IMR-90 (cell line): ENCODE measurements around the gene AUH. TPM values are rescaled to one million over a fixed set of nuclear protein-coding genes. Genes with fewer than 3 reads are reported as not detected.

Experiments used
- ATAC-seq: fragments of 200-7000 bp; cut with Tn5 transposase; 2 replicates; pipeline ENCODE4 v1.9.1; 2020; ENCODE audit warnings: low read depth, mild to moderate bottlenecking, moderate library complexity
- BruUV-seq: library from RNA; stranded (reverse); fragments of 400-500 nt; replicated peaks from 2 replicates; lab custom pipeline; 2021; lab: Mats Ljungman, UMichigan
- CTCF ChIA-PET: fragments of 300-600 bp; formaldehyde crosslinking; extraction: SDS; loops from one replicate; lab custom pipeline; 2021; ENCODE audit warnings: antibody characterized with exemption; lab: Yijun Ruan, JAX
- POLR2A ChIA-PET: fragments of 300-600 bp; sonication (Branson Sonifier 250); formaldehyde crosslinking; loops from one replicate; lab custom pipeline; 2022; ENCODE audit warnings: antibody characterized with exemption; ENCODE audit not compliant: unreplicated experiment; lab: Charles Lee
- DNase-seq: peaks from one replicate; pipeline ENCODE4 v3.0.0; 2013
- H2AFZ ChIP-seq: replicated peaks from 2 replicates; pipeline ENCODE3; 2013; ENCODE audit warnings: low read length, mild to moderate bottlenecking; ENCODE audit not compliant: poor library complexity
- H2AK5ac ChIP-seq: 2 replicates; pipeline ENCODE4 v1.6.1; 2013; ENCODE audit warnings: low read depth, low read length, inconsistent platforms
- H2AK9ac ChIP-seq: replicated peaks from 2 replicates; pipeline ENCODE3; 2013; ENCODE audit warnings: mild to moderate bottlenecking, low read depth, low read length, moderate library complexity; ENCODE audit not compliant: poor library complexity
- H2BK120ac ChIP-seq: 2 replicates; pipeline ENCODE4 v1.6.1; 2013; ENCODE audit warnings: low read depth, low read length, inconsistent platforms
- H2BK15ac ChIP-seq: 3 replicates; pipeline ENCODE4 v1.6.1; 2013; ENCODE audit warnings: low read depth, low read length, inconsistent platforms
- H2BK20ac ChIP-seq: 2 replicates; pipeline ENCODE4 v1.6.1; 2013; ENCODE audit warnings: low read depth, mild to moderate bottlenecking, inconsistent platforms, low read length, moderate library complexity
- H2BK5ac ChIP-seq: 2 replicates; pipeline ENCODE4 v1.6.1; 2013; ENCODE audit warnings: mild to moderate bottlenecking, low read depth, low read length, inconsistent platforms; ENCODE audit not compliant: poor library complexity, severe bottlenecking
- H3K14ac ChIP-seq: replicated peaks from 2 replicates; pipeline ENCODE4 v1.6.1; 2013; ENCODE audit warnings: low read depth, low read length, inconsistent platforms
- H3K18ac ChIP-seq: 2 replicates; pipeline ENCODE4 v1.6.1; 2013; ENCODE audit warnings: low read depth, low read length, control low read depth
- H3K23ac ChIP-seq: 2 replicates; pipeline ENCODE4 v1.6.1; 2013; ENCODE audit warnings: low read depth, low read length, inconsistent platforms
- H3K27ac ChIP-seq: 2 replicates; pipeline ENCODE4 v1.5.1; 2013; ENCODE audit warnings: mild to moderate bottlenecking, control low read depth, low read length; ENCODE audit not compliant: insufficient read depth
- H3K27me3 ChIP-seq: 2 replicates; pipeline ENCODE4 v1.6.1; 2013; ENCODE audit warnings: low read length; ENCODE audit not compliant: control insufficient read depth, insufficient read depth
- H3K36me3 ChIP-seq: 2 replicates; pipeline ENCODE4 v1.6.1; 2013; ENCODE audit warnings: low read length, mixed read lengths; ENCODE audit not compliant: control insufficient read depth, insufficient read depth
- H3K4ac ChIP-seq: 2 replicates; pipeline ENCODE4 v1.6.1; 2013; ENCODE audit warnings: low read depth, low read length, inconsistent platforms
- H3K4me1 ChIP-seq: 2 replicates; pipeline ENCODE4 v1.6.1; 2013; ENCODE audit warnings: low read length, mixed read lengths; ENCODE audit not compliant: control insufficient read depth, insufficient read depth
- H3K4me2 ChIP-seq: 2 replicates; pipeline ENCODE4 v1.6.1; 2013; ENCODE audit warnings: low read depth, mild to moderate bottlenecking, control low read depth, low read length, moderate library complexity
- H3K4me3 ChIP-seq: 2 replicates; pipeline ENCODE4 v1.5.1; 2013; ENCODE audit warnings: low read depth, mild to moderate bottlenecking, control low read depth, low read length, moderate library complexity; ENCODE audit not compliant: insufficient read depth
- H3K56ac ChIP-seq: 2 replicates; pipeline ENCODE4 v1.6.1; 2013; ENCODE audit warnings: low read length, inconsistent platforms; ENCODE audit not compliant: insufficient read depth; ENCODE audit errors: extremely low read depth
- H3K79me1 ChIP-seq, 2 experiments: 2 replicates each; pipeline ENCODE4 v1.6.1; 2013; ENCODE audit warnings: low read length in 2 of 2, inconsistent platforms in 1 of 2, low read depth in 1 of 2
- H3K9ac ChIP-seq: 2 replicates; pipeline ENCODE4 v1.6.1; 2013; ENCODE audit warnings: low read depth, low read length, control low read depth
- H3K9me1 ChIP-seq: 2 replicates; pipeline ENCODE4 v1.6.1; 2013; ENCODE audit warnings: low read length, inconsistent platforms; ENCODE audit not compliant: insufficient read depth
- H3K9me3 ChIP-seq: 2 replicates; pipeline ENCODE4 v1.6.1; 2013; ENCODE audit warnings: low read length; ENCODE audit not compliant: control insufficient read depth, insufficient read depth
- H4K20me1 ChIP-seq: 2 replicates; pipeline ENCODE4 v1.6.1; 2013; ENCODE audit warnings: low read length, inconsistent platforms; ENCODE audit not compliant: insufficient read depth
- H4K5ac ChIP-seq: 2 replicates; pipeline ENCODE4 v1.6.1; 2013; ENCODE audit warnings: mild to moderate bottlenecking, low read depth, low read length, control low read depth
- H4K8ac ChIP-seq, 2 experiments: 2 replicates each; pipeline ENCODE4 v1.6.1; 2013; ENCODE audit warnings: low read depth in 2 of 2, low read length in 2 of 2, control low read depth in 1 of 2, inconsistent platforms in 1 of 2
- H4K91ac ChIP-seq: 2 replicates; pipeline ENCODE4 v1.6.1; 2013; ENCODE audit warnings: low read depth, low read length, inconsistent platforms; ENCODE audit not compliant: insufficient read depth
- CEBPB ChIP-seq: IDR thresholded peaks from 2 replicates; pipeline ENCODE4 v1.6.1; 2012; ENCODE audit warnings: low read depth, low read length, improper control_type of control experiment
- FOS ChIP-seq: fragments of 150-350 bp; IDR thresholded peaks from 2 replicates; pipeline ENCODE4 v1.6.1; 2016; ENCODE audit warnings: low read depth, low read length
- MAFK ChIP-seq: IDR thresholded peaks from 2 replicates; pipeline ENCODE4 v1.6.1; 2012; ENCODE audit warnings: low read depth, low read length, improper control_type of control experiment
- MAZ ChIP-seq: IDR thresholded peaks from 2 replicates; pipeline ENCODE4 v1.6.1; 2012; ENCODE audit warnings: low read depth, mild to moderate bottlenecking, low read length, improper control_type of control experiment, moderate library complexity, borderline replicate concordance
- MXI1 ChIP-seq: IDR thresholded peaks from 2 replicates; pipeline ENCODE4 v1.6.1; 2012; ENCODE audit warnings: low read depth, mild to moderate bottlenecking, low read length, moderate library complexity, borderline replicate concordance
- NFE2L2 ChIP-seq: fragments of 150-350 bp; IDR thresholded peaks from 2 replicates; pipeline ENCODE4 v1.6.1; 2016; ENCODE audit warnings: low read depth, mild to moderate bottlenecking, low read length
- RAD21 ChIP-seq: IDR thresholded peaks from 2 replicates; pipeline ENCODE4 v1.6.1; 2012; ENCODE audit warnings: low read length, improper control_type of control experiment
- RFX5 ChIP-seq: IDR thresholded peaks from 2 replicates; pipeline ENCODE4 v1.8.0; 2012; ENCODE audit warnings: low read depth, mild to moderate bottlenecking, low read length, moderate library complexity
- SMC3 ChIP-seq: fragments of 150-350 bp; IDR thresholded peaks from 2 replicates; pipeline ENCODE4 v1.6.1; 2016; ENCODE audit warnings: low read depth, mild to moderate bottlenecking, antibody characterized with exemption, low read length, moderate library complexity
- WGBS, 2 experiments: methylation state at CpG; one replicate each; pipeline versions ENCODE4 v1.1.5 to v1.1.7; 2013; ENCODE audit warnings: missing lambda C conversion rate in 2 of 2; ENCODE audit not compliant: insufficient read length in 1 of 2; ENCODE audit errors: extremely low coverage in 2 of 2; 5-methylcytosine and 5-hydroxymethylcytosine counted together
- dilution Hi-C: fragments of 300-500 bp; cut with HindIII; formaldehyde crosslinking; loops from one replicate; pipeline ENCODE4 v1.14.3; 2018; ENCODE audit warnings: low sequenced_read_pairs; ENCODE audit not compliant: unreplicated experiment
- in situ Hi-C: fragments of 300-500 bp; cut with MboI; formaldehyde crosslinking; loops from 3 replicates; pipeline ENCODE4 v1.14.3; 2019; ENCODE audit warnings: low sequenced_read_pairs, inconsistent platforms, mixed read lengths
- intact Hi-C: fragments of 100-400 bp; cut with micrococcal nuclease; formaldehyde crosslinking; loops from 2 replicates; pipeline ENCODE4 v1.10.0; 2022
- polyA plus RNA-seq, 3 experiments: library from polyadenylated mRNA; depleted of rRNA; stranded (reverse); fragments of >200 nt; gene quantifications; 2 replicates each; pipeline ENCODE4 v1.2.3, GENCODE V29; 2012; ENCODE audit warnings: low replicate concordance in 1 of 3
- total RNA-seq: library from RNA; depleted of rRNA; stranded (reverse); fragments of >200 nt; gene quantifications from 2 replicates; pipeline ENCODE4 v1.2.3, GENCODE V29; 2012
- TF ChIP-seq, protein P1 (sequence below): fragments of 150-350 bp; IDR thresholded peaks from 2 replicates; pipeline ENCODE4 v1.6.1; 2016; ENCODE audit warnings: low read depth, mild to moderate bottlenecking, low read length, moderate library complexity, borderline replicate concordance
- TF ChIP-seq, protein P2 (sequence below): conservative IDR thresholded peaks from 2 replicates; pipeline ENCODE4 v1.5.1; 2012; ENCODE audit warnings: mild to moderate bottlenecking, low read depth, low read length, improper control_type of control experiment
- TF ChIP-seq, protein P3 (sequence below): fragments of 150-350 bp; IDR thresholded peaks from 2 replicates; pipeline ENCODE4 v1.6.1; 2017; ENCODE audit warnings: mild to moderate bottlenecking, antibody characterized with exemption, low read length, low read depth

The AUH gene
- total and polyA plus RNA-seq, 2 of the 4 experiments (the other 2 are of a cell fraction), result 5.9 to 8.1 TPM

GRCh38 chr9:91261417-91261816 is 100.3 kb downstream of the AUH start:
- H4K91ac ChIP-seq, result no peak overlapping the region
- no peak overlapping the region for H3K18ac ChIP-seq
- no peaks in the 10 kb centered on the region for H3K36me3 ChIP-seq
- no peak overlapping the region for H3K4me2 ChIP-seq
- no peak overlapping the region; the same call in 1 of the 2 replicates for H4K5ac ChIP-seq
- DNase-seq (no peak), ATAC-seq (no peak)
- ChIA-PET CTCF (no interaction called here), POLR2A (no interaction called here)
- peaks cover 2% of the 10 kb centered on the region; the same call in 1 of the 2 replicates for H3K4me1 ChIP-seq
- peaks cover 0 to 5% of the 10 kb centered on the region in 2 experiments; a peak in 1 of 4 replicates for H3K79me1 ChIP-seq
- H4K8ac ChIP-seq, result no peak overlapping the region
- no peak overlapping the region for H2AK9ac ChIP-seq
- no peak overlapping the region for H2AK5ac ChIP-seq
- H3K9me3 ChIP-seq, result no peaks in the 10 kb centered on the region
- H2BK120ac ChIP-seq, result no peak overlapping the region
- no peak overlapping the region for H2BK5ac ChIP-seq
- H4K20me1 ChIP-seq, result no peaks in the 10 kb centered on the region
- no peak overlapping the region for H3K14ac ChIP-seq
- H2BK15ac ChIP-seq, result no peak overlapping the region
- TF ChIP-seq MAFK, result no peak
- TF ChIP-seq, protein P1, sequence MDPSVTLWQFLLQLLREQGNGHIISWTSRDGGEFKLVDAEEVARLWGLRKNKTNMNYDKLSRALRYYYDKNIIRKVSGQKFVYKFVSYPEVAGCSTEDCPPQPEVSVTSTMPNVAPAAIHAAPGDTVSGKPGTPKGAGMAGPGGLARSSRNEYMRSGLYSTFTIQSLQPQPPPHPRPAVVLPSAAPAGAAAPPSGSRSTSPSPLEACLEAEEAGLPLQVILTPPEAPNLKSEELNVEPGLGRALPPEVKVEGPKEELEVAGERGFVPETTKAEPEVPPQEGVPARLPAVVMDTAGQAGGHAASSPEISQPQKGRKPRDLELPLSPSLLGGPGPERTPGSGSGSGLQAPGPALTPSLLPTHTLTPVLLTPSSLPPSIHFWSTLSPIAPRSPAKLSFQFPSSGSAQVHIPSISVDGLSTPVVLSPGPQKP, result no peak
- TF ChIP-seq RFX5, result no peak
- no peak for TF ChIP-seq MAZ
- TF ChIP-seq MXI1, result no peak
- TF ChIP-seq RAD21, result no peak
- TF ChIP-seq SMC3, result no peak
- no peak for TF ChIP-seq CEBPB
- TF ChIP-seq, protein P2, sequence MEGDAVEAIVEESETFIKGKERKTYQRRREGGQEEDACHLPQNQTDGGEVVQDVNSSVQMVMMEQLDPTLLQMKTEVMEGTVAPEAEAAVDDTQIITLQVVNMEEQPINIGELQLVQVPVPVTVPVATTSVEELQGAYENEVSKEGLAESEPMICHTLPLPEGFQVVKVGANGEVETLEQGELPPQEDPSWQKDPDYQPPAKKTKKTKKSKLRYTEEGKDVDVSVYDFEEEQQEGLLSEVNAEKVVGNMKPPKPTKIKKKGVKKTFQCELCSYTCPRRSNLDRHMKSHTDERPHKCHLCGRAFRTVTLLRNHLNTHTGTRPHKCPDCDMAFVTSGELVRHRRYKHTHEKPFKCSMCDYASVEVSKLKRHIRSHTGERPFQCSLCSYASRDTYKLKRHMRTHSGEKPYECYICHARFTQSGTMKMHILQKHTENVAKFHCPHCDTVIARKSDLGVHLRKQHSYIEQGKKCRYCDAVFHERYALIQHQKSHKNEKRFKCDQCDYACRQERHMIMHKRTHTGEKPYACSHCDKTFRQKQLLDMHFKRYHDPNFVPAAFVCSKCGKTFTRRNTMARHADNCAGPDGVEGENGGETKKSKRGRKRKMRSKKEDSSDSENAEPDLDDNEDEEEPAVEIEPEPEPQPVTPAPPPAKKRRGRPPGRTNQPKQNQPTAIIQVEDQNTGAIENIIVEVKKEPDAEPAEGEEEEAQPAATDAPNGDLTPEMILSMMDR, result no peak
- no peak for TF ChIP-seq NFE2L2
- TF ChIP-seq, protein P3, sequence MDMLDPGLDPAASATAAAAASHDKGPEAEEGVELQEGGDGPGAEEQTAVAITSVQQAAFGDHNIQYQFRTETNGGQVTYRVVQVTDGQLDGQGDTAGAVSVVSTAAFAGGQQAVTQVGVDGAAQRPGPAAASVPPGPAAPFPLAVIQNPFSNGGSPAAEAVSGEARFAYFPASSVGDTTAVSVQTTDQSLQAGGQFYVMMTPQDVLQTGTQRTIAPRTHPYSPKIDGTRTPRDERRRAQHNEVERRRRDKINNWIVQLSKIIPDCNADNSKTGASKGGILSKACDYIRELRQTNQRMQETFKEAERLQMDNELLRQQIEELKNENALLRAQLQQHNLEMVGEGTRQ, result no peak
- no peak for TF ChIP-seq FOS
- H3K27ac ChIP-seq, result no peak overlapping the region
- no peak overlapping the region for H2BK20ac ChIP-seq
- no peak overlapping the region for H3K56ac ChIP-seq
- no peaks in the 10 kb centered on the region for H3K27me3 ChIP-seq
- no peak overlapping the region for H3K23ac ChIP-seq
- no CpG with 5 or more reads among the region's 1 CpG for WGBS, 2 experiments
- intact Hi-C loops (no loop called here), dilution Hi-C loops (no loop called here), in situ Hi-C loops (no loop called here)
- no peak overlapping the region for H2AFZ ChIP-seq
- H3K4me3 ChIP-seq, result no peak overlapping the region
- H3K9me1 ChIP-seq, result peaks cover 3% of the 10 kb centered on the region
- no peak overlapping the region for H3K9ac ChIP-seq
- no peak overlapping the region for H3K4ac ChIP-seq
- no TSS peak for BruUV-seq
